GM19023 (cell line): ENCODE data around the gene CALHM3.

Source experiments
- ATAC-seq: cut with Tn5 transposase; IDR thresholded peaks from one replicate; pipeline ENCODE4 v1.9.1; 2021; ENCODE audit warnings: mild to moderate bottlenecking, moderate library complexity; ENCODE audit not compliant: unreplicated experiment

CALHM3 gene

GRCh38 chr10:103451091-103451813 is 27.8 kb downstream of the CALHM3 start:
- no peak for ATAC-seq

GRCh38 chr10:103450201-103450695 is 28.8 kb downstream of the CALHM3 start:
- ATAC-seq: no peak

GRCh38 chr10:103449208-103450144 is 29.6 kb downstream of the CALHM3 start:
- ATAC-seq: no peak

- no peak for ATAC-seq
Observed at GRCh38 chr10:103448746-103449145, 30.3 kb downstream of the CALHM3 start.

GRCh38 chr10:103447187-103447586 is 31.9 kb downstream of the CALHM3 start:
- ATAC-seq: no peak

GRCh38 chr10:103445767-103446567 is 33.1 kb downstream of the CALHM3 start:
- ATAC-seq: no peak

- no peak for ATAC-seq
Observed at GRCh38 chr10:103445366-103445765, 33.7 kb downstream of the CALHM3 start.

- ATAC-seq: no peak
Observed at GRCh38 chr10:103444478-103444877, 34.6 kb downstream of the CALHM3 start.

GRCh38 chr10:103443475-103444185 is 35.4 kb downstream of the CALHM3 start:
- no peak for ATAC-seq

GRCh38 chr10:103442031-103442461 is 37.0 kb downstream of the CALHM3 start:
- no peak for ATAC-seq

- ATAC-seq: no peak
Observed at GRCh38 chr10:103441611-103442010, 37.4 kb downstream of the CALHM3 start.

GRCh38 chr10:103441206-103441605 is 37.8 kb downstream of the CALHM3 start:
- no peak for ATAC-seq

GRCh38 chr10:103440416-103440815 is 38.6 kb downstream of the CALHM3 start:
- ATAC-seq: no peak

- no peak for ATAC-seq
Observed at GRCh38 chr10:103439776-103440175, 39.3 kb downstream of the CALHM3 start.

- ATAC-seq: no peak
Observed at GRCh38 chr10:103433858-103434257, 45.2 kb downstream of the CALHM3 start.

GRCh38 chr10:103431902-103432301 is 47.1 kb downstream of the CALHM3 start:
- no peak for ATAC-seq

GRCh38 chr10:103429647-103430046 is 49.4 kb downstream of the CALHM3 start:
- ATAC-seq: no peak

GRCh38 chr10:103428989-103429643 is 49.9 kb downstream of the CALHM3 start:
- no peak for ATAC-seq

- no peak for ATAC-seq
Observed at GRCh38 chr10:103427866-103428265, 51.2 kb downstream of the CALHM3 start.

GRCh38 chr10:103423748-103424147 is 55.3 kb downstream of the CALHM3 start:
- no peak for ATAC-seq
